NCI-H1436 (cell line): Measurements from ENCODE around the gene DPY19L1.
"Not testable (repeated sequence)": the region's sequence is repeated elsewhere in the genome, so short reads cannot be mapped to it uniquely, and the experiment has no call there.

Source experiments
- DNase-seq: peaks from one replicate; lab custom pipeline; 2025; lab: John Stamatoyannopoulos, UW

DPY19L1 gene

GRCh38 chr7:34918198-34918861 lies 119.0 kb downstream of the DPY19L1 start:
- DNase-seq = not testable (repeated sequence)

- DNase-seq = not testable (repeated sequence)
These were observed 119.8 kb downstream of the DPY19L1 start for GRCh38 chr7:34917515-34917914.

- no peak for DNase-seq
These were observed 121.0 kb downstream of the DPY19L1 start for GRCh38 chr7:34916267-34916666.

GRCh38 chr7:34912236-34912635 lies 125.0 kb downstream of the DPY19L1 start:
- no peak for DNase-seq

- DNase-seq = not testable (repeated sequence)
These were observed 130.9 kb downstream of the DPY19L1 start for GRCh38 chr7:34906266-34906850.

GRCh38 chr7:34904987-34905386 lies 132.3 kb downstream of the DPY19L1 start:
- DNase-seq = no peak

GRCh38 chr7:34903921-34904320 lies 133.4 kb downstream of the DPY19L1 start:
- DNase-seq = not testable (repeated sequence)

- DNase-seq = no peak
These were observed 135.1 kb downstream of the DPY19L1 start for GRCh38 chr7:34902182-34902581.

GRCh38 chr7:34900891-34901513 lies 136.3 kb downstream of the DPY19L1 start:
- DNase-seq = no peak

- no peak for DNase-seq
These were observed 142.1 kb downstream of the DPY19L1 start for GRCh38 chr7:34895202-34895601.

GRCh38 chr7:34889951-34890350 lies 147.3 kb downstream of the DPY19L1 start:
- DNase-seq = no peak

- DNase-seq = no peak
These were observed 150.4 kb downstream of the DPY19L1 start for GRCh38 chr7:34886856-34887255.

GRCh38 chr7:34883855-34884254 lies 153.4 kb downstream of the DPY19L1 start:
- DNase-seq = not testable (repeated sequence)

GRCh38 chr7:34879871-34880270 lies 157.4 kb downstream of the DPY19L1 start:
- DNase-seq = no peak

- not testable (repeated sequence) for DNase-seq
These were observed 158.1 kb downstream of the DPY19L1 start for GRCh38 chr7:34878944-34879735.
